HG03280 (cell line): ENCODE results near the gene GPC5.

Experiments
- ATAC-seq: cut with Tn5 transposase; IDR thresholded peaks from one replicate; pipeline ENCODE4 v1.9.1; 2021; ENCODE audit warnings: mild to moderate bottlenecking, moderate library complexity; ENCODE audit not compliant: unreplicated experiment

Gene GPC5

DNA sequence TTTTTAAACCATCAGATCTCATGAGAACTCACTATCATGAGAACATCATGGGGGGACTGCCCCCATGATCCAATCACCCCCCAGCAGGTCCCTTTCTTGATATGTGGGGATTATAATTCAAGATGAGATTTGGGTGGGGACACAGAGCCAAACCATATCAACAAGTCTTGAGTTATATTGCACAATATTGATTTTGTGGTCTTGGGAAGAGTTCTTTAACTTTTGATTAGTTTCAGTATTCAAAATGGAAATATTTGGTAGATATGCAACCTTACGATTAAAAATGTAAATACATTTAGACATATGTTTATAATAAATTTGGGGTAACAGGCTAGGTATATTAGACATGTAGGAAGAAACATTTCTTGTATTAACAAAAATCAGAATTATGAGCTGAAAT lies 188.2 kb downstream of the GPC5 start:
- no peak for ATAC-seq

DNA sequence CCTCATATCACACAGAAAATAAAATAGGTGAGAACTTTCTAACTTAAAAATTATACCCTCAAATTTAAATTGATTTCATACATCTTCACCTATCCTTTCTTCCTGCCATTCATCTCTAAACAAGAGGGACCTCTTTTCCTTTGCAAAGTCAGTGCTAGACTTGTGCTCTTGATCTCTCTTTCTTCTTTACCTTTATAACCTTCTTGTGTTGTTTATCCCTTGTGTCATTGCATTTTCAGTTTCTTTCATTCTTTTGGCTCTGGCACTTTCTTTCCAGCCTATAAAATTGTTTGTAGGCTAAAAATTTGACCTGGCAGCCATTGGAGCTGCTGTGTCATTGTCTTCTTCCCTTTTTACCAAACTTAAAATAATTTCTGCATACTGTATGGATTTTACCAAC lies 190.1 kb downstream of the GPC5 start:
- no peak for ATAC-seq

DNA sequence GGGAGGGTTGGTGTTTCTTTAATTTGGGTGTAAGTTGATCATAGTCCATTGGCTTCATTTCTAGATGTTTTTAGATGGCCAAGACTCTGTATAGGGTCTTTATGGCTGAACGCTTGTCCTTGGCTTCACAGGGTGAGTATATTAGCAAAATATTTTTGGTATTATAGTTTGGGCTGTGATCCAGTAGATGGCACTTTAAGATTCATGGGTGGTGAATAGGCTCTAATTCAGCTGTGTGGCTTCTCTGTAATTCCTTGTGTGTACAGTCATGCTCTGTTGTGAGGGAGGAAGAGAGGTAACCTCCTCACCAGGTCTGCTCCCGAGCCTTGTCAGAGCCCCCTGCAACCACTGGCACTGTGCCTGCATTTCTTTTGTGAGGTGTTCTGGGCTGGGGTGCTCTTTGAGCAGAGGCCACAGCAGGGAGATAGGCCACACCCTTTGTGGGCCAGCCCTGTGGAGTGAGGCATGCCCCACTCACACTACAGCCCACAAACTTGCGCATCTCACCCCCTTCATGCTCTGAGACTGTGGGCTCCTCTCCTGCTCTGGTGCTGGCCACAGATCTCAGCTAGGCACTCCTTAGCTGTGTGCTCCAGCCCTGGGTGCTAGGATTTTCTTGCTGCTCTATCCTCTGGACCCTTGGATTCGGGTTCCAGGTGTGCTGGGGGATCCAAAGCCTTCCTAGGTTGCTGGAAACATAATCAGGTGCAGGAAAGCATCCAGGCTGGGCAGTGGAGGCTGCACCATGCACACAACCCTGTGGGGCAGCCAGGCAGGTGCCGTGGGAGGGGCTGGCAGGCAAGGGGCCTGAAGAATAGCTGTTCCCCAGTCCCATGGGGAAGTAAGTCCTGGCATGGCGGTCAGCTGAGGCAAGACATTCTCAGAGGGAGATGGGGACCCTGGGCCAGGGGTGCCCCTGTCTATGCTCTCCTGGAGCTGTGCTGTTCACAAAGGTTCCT lies 193.9 kb downstream of the GPC5 start:
- ATAC-seq = no peak

DNA sequence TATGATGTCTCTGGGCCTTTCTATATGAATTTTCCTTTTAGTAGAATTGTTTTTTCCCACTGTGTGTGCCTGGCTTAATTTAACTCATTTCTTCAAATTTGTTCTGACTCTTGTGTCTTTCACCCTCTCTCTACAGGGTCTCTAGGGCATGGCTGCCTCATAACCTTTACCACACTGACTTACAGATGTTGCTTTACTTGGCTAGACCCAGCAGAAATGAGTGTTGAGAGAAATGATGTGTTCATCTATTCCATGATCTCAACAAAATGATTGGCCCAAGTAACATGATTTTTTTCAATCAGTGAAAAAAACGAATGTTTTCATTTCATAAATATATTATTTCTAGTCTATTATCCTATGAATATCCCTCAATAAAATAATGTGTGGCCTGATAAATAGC lies 195.0 kb downstream of the GPC5 start:
- no peak for ATAC-seq

DNA sequence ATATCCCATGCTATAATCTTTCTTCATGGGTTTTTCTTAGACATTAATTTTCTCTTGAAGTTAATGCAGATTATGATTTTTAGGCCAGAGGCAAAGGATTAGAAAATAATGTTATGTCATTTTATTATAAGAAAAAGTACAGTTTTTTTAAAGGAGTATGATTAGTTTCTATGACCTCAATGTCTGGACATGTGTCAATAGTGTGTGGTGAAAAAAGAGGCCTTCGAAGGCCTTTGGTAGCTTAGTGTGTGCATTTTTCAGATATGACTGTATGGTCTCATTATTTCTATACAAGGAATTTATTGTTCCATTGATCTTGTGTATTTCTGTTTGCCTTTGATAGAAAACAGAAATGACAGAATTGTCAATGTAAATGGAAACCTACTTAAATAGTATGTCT lies 195.6 kb downstream of the GPC5 start:
- ATAC-seq = no peak

DNA sequence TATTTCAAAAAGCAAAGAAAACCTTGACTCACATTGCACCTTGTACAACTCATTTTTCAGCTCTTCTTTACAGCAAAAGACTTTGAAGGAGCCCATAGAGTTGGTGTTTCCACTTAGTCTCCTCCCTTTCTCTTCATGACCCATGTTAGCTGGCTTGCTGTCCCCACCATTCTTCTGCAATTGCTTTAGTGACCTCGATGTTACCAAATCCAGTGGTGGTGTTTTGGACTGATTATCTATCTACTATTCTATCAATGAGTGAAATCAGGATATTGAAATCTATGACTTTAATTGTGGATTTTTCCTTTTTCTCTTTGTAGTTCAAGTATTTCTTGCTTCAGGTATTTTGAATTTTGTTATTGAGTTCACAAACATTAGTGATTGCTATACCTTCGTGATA lies 197.3 kb downstream of the GPC5 start:
- ATAC-seq = no peak

DNA sequence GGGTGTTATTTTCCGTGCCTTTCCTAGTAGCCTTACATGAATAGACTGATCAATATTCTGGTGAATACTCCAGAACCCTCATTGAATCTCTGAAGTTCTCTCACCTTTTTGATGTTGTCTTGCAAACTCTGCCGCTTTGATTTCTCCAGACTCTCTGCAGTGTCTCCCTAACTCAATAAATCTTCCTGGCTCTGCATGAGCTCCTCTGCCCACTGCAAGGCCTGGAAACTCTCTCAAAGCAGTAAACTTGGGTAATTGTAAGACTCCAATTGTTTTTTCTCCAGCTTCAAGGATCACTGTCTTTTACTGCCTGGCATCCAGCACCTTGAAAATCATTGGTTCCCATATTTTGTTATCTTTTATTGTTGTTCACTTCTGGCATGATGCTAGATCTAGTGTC lies 198.4 kb downstream of the GPC5 start:
- no peak for ATAC-seq

DNA sequence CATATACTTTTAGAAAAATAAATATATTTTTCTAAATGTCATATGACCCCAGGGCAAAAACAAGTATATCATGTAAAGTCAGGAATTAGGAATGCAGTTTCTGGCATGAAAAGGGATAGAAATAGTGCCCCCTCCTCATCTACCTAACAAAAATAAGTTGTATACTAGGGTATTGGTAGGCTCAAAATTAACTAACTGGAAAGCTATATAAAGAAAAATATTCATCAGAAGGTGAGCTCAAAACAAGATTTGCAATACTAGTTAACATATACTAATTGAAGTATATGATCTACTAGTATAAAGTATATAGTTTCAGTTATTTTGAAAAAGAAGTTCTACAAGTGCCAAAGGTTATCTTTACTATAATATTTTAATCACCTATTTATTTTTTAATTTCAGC lies 200.2 kb downstream of the GPC5 start:
- no peak for ATAC-seq

DNA sequence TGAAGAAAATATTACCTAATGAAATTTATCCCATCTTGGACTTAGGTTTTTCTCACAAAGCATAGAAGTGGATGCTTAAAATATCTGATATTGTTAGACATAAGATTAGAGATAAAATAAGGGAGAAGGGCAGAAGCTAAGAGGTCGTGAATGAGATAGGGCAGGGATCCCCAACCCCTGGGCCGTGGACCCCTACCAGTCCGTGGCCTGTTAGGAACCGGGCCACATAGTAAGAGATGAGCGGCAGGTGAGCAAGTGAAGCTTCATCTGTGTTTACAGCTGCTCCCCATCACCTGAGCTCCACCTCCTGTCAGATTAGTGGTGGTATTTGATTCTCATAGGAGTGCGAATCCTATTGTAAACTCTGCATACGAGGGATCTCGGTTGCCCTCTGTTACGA lies 202.9 kb downstream of the GPC5 start:
- no peak for ATAC-seq

DNA sequence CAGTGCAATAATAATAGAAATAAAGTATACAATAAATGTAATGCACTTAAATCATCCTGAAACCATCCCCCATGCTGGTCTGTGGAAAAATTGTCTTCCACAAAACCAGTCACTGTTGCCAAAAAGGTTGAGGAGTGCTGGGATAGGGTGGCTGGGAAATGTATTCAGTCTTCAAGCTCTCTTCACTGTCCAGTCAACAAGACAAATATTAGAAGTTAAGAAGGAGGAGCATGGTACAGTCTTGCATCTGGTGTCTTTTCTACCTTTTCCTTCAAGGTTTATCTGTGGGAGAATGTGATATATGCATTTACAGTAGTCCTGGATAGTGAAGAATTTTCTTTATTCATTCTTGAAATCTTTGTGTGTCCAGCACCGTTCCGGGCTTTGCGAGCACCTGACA lies 203.4 kb downstream of the GPC5 start:
- no peak for ATAC-seq

DNA sequence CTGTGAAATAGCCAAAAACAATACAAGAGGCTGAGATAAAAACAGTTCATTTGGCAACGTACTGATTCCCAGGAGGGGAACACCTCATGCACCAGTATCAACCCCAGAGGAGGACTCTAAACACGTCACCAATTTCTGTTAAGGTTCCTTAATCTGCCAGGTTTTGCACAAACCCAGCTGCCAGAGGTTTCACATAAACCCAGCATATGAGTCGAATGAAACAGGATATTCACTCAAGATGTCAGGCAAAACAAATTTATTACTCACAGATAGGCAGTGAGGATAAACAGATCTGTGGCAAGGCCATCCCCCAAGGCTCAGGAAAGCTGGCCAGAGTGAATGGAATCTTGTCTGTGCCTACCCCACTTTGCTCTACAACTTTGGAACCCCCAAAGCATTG lies 210.9 kb downstream of the GPC5 start:
- ATAC-seq = no peak

DNA sequence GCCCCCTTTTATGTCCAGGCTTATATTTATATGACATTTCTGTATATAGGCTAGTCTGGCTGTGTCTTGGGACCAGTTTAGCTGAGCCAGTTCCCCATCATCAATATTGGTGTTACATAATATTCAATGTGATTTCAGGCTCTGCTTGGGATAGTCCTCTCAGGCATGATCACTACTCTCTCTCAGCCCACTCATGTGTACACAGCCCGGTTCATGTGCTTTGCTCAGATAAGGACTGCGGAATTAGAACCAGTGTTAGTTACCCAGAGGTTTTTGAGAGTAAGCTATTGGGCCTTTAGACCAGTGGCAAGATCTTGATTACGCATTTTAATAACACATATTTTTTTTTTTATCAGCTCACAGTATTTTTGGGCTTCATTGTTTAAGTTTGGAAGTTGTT lies 219.9 kb downstream of the GPC5 start:
- ATAC-seq = no peak

DNA sequence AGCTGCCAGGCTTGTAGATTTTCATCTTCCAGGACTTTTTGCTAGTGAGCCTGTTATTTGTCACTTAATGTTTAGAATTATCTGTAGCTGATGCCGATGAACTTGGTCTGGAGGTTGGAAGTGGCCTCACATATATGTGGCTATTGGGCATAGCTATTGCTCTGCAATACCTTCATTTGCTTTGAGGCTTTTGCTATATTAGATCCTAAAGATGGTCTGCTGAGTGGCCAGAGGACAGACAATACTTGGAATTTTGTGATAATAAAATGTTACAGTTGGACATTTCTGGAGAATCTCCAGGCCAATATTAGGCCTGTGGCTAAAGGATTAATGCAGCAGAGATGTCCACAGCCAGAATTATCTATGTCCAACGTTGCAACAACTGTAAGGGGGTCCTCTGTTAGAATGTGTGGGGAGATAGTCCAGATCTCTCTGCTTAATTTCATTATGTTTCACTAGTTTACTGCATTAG lies 222.3 kb downstream of the GPC5 start:
- ATAC-seq = no peak

DNA sequence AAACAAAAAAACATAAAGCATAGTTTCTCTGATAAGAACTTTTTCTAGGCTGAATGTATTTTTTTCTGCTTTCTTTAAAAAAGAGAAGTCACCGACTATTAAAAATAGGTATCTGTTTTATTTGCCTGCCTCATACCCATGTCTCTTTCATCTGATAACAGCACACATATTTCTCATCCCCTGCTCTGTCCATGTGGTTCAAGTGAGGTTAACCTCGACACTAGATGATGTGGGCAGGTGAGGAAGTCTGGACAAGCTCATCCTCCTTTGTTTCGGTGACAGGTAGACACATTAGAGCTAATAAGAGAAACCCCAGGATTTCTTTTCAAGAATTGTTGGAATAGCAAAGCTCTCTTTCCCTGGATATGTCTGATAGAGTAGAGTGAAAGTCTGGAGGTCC lies 222.7 kb downstream of the GPC5 start:
- ATAC-seq = no peak

DNA sequence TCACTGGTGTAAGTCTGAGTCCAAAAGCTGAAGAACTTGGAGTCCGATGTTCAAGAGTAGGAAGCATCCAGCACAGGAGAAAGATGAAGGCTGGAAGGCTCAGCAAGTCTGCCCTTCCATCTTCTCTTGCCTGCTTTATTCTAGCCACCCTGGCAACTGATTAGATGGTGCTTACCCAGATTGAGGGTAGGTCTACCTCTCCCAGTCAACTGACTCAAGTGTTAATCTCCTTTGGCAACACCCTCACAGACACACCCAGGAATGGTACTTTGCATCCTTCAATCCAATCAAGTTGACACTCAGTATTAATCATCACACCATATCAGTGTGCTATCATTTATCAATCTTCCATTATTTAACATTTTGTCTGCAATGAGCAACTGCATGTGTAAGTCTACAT lies 223.5 kb downstream of the GPC5 start:
- ATAC-seq = no peak

DNA sequence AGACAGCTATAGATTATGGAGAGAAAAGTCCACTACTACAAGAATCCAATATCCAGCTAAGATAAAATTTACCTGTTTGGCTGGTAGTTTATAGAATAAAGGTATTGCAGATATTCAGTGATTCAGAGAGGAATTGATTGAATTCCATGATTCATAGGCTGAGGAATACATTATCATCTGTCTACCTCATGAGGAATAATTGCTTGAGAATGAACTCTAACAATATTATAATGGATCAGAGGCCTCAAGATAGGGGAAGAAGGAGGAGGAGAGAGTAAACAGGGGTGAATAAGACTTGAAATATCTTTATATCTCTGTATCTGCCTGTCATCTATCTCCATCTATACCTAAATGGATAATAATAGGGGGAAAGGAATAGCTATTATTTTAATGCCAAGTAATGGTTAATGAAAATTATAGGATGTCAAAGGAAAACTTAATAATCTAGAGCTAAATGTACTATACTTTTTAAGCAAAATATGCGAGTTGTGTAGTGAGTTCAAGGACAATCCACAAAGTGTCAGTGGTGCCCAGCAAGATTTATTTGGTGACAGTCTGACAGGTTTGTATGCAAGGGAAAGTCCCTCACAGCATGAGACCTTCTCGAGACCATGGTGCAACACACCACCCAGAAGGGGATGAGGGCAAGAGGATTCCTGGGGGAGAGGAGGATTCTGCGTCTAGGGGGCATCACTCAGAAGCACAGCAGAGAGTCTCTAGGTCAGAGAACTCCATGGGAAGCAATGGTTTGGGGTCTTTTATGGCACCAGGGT lies 224.5 kb downstream of the GPC5 start:
- no peak for ATAC-seq

DNA sequence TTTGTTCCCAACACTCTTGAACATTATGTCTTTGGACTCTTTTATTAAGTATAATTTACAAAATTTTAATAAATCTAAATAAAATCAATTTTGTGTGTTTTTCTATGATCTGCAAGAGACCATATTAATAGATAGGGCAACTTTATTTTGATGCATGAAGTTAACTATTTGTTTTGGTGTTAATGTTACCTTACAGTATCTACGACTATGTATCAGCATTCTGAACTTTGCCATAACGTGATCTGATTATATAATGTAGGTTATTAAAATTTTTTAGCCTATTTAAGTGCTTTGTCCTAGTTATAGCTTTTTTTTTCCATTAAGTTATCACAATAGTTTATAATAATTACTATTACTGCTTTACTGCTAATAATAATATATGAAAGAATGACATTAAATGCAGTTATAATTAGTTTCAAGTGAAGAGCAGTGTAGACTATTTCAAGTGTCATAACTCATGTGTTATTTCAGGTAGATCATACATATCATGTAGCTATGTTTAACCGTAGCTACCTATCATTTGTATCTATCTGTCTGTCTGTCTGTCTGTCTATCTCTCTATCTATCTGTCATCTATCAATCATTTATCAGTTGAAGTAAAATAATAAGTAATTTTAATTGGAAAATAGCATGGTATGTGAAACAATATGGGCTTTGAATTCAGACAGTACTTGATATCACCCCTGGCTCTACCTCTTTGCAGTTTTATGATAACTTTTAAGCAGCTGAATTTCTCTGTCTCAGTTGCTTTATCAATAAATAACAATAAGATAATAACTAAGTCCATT lies 229.7 kb downstream of the GPC5 start:
- no peak for ATAC-seq

DNA sequence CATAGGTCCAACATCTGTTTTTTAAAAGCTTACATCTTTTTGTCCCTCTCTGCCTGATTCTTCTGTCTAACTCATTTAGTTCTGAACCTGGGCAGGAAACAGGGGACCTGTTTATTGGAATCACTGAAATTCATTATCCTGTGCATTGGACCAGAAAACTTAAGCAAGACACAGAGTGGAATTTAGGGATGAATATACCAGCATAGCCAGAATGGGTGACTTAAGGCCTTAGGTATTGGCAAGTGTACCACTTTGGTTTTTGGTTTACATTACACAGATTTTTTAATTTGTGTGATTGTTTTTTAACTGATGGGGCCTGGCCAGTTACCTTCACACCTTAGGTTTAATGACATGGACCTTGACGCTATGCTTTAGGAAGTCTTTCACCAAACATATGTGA lies 232.5 kb downstream of the GPC5 start:
- no peak for ATAC-seq

DNA sequence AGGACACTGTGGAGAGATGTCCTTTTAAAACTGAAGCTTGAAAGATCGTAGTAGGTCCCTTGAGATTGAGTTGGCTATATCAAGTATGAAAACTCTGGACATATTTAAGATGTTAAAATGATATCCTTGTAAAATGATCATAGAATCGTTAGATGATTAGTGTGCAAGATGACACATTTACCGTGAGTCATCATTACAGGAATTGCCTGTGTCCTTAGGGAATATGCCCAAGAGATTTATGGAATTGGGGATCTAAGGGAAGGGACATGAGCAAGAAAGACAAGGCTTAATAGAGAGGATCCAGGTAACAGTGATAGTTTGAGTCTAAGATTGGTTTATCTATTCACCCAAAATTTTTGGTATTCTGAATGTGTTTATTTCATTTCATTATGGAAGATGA lies 233.7 kb downstream of the GPC5 start:
- no peak for ATAC-seq

DNA sequence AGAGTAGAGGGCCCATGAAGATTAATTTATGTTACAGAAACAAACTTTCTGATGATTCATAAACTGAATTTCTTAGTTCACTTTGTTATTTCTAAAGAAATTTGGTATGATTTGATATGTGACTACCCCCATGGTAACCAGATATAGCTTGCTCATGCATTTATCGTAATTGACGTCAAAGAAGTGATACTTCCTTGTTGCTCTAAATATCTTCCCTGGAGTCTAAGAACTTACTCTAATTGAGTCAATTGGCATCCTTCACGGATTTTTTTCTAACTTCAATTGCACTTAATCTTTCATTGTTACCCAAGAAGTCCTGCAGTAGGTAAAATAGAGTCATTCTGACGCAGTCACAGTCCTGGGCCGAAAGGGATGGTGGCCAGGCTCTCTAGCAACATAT lies 240.9 kb downstream of the GPC5 start:
- ATAC-seq = no peak

DNA sequence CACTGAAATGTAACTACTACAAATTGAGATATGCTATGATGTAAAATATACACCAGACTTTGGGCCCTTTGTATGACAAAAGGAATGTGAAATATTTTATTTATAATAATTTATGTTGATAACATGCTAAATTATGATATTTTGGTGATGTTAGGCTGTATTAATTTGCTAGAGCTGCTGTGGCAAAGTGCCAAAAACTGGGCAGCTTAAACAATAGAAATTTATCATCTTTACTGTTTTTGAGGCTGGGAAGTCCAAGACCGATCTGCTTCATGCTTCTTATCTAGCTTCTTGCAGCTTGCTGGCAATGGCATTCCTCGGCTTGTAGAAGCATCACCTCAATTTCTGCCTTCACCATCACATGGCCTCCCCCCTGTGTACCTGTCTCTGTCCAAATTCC lies 245.0 kb downstream of the GPC5 start:
- ATAC-seq = no peak
